Measurements from ENCODE around the gene ALG10.

GRCh38 chr12:33977887-33978286, 44.4 kb upstream of the ALG10 start:
- TF ChIP-seq EZH2phosphoT487 (IDR thresholded peaks at IDR 0.05; ENCODE audit: borderline replicate concordance, low read length) (no peak), CTCF (IDR thresholded peaks at IDR 0.05; ENCODE audit: low read depth, low read length, poor library complexity, severe bottlenecking) (no peak)
